Ishikawa (cell line): ENCODE measurements around the gene ARHGAP12.

Experiments
- CEBPB ChIP-seq: IDR thresholded peaks from 2 replicates; pipeline ENCODE4 v1.6.1; 2012
- CREB1 ChIP-seq: IDR thresholded peaks from 2 replicates; pipeline ENCODE4 v1.6.1; 2012; ENCODE audit warnings: low read depth
- EGR1 ChIP-seq: IDR thresholded peaks from 2 replicates; pipeline ENCODE4 v1.6.1; 2012
- EP300 ChIP-seq: IDR thresholded peaks from 2 replicates; pipeline ENCODE4 v1.6.1; 2012; ENCODE audit warnings: borderline replicate concordance
- FOXM1 ChIP-seq: IDR thresholded peaks from 2 replicates; pipeline ENCODE4 v1.6.1; 2012; ENCODE audit warnings: low read depth, borderline replicate concordance
- MAX ChIP-seq: IDR thresholded peaks from 2 replicates; pipeline ENCODE4 v1.6.1; 2012
- NFIC ChIP-seq: IDR thresholded peaks from 2 replicates; pipeline ENCODE4 v1.6.1; 2012
- RAD21 ChIP-seq: IDR thresholded peaks from 2 replicates; pipeline ENCODE4 v1.6.1; 2012; ENCODE audit warnings: low read depth
- TAF1 ChIP-seq: IDR thresholded peaks from 2 replicates; pipeline ENCODE4 v1.6.1; 2012; ENCODE audit warnings: low read depth, mild to moderate bottlenecking
- TCF12 ChIP-seq: IDR thresholded peaks from 2 replicates; pipeline ENCODE4 v1.6.1; 2012; ENCODE audit warnings: low read depth
- TEAD4 ChIP-seq: IDR thresholded peaks from 2 replicates; pipeline ENCODE4 v1.6.1; 2012
- USF1 ChIP-seq: IDR thresholded peaks from 2 replicates; pipeline ENCODE4 v1.6.1; 2012
- YY1 ChIP-seq: IDR thresholded peaks from 2 replicates; pipeline ENCODE4 v1.6.1; 2012; ENCODE audit warnings: low read depth
- ZBTB7A ChIP-seq: IDR thresholded peaks from 2 replicates; pipeline ENCODE4 v1.6.1; 2012; ENCODE audit warnings: low read depth
- TF ChIP-seq, protein P1 (sequence below): IDR thresholded peaks from 2 replicates; pipeline ENCODE4 v1.6.1; 2012; ENCODE audit warnings: low read depth, mild to moderate bottlenecking

ARHGAP12 gene

GRCh38 chr10:31855033-31855432 lies 73.6 kb downstream of the ARHGAP12 start:
- TF ChIP-seq RAD21 (no peak), CEBPB (no peak), TAF1 (no peak), MAX (no peak), USF1 (no peak), NFIC (no peak)

DNA sequence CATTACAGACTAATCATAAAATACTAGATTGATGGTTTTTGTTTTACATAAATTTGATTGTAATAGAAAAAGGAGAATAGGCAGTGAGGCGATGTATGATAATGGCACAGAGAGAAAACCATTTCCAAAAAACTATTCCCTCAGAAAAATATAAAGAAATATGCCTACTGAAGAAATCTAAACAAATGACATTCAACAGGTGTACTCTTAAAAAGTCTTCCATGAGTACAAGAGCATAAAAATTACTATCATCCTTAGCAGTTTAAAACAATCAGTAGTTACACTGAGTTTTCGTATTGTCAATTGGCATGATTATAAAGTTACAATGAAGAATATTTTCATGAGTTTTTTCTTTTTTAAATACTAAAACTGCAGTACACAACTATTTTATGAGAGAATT lies 75.0 kb downstream of the ARHGAP12 start:
- TF ChIP-seq RAD21 (no peak), YY1 (no peak), EGR1 (no peak), USF1 (no peak), TAF1 (no peak), TEAD4 (no peak), NFIC (no peak), CREB1 (no peak), MAX (no peak), ZBTB7A (no peak)
- TF ChIP-seq, protein P1, sequence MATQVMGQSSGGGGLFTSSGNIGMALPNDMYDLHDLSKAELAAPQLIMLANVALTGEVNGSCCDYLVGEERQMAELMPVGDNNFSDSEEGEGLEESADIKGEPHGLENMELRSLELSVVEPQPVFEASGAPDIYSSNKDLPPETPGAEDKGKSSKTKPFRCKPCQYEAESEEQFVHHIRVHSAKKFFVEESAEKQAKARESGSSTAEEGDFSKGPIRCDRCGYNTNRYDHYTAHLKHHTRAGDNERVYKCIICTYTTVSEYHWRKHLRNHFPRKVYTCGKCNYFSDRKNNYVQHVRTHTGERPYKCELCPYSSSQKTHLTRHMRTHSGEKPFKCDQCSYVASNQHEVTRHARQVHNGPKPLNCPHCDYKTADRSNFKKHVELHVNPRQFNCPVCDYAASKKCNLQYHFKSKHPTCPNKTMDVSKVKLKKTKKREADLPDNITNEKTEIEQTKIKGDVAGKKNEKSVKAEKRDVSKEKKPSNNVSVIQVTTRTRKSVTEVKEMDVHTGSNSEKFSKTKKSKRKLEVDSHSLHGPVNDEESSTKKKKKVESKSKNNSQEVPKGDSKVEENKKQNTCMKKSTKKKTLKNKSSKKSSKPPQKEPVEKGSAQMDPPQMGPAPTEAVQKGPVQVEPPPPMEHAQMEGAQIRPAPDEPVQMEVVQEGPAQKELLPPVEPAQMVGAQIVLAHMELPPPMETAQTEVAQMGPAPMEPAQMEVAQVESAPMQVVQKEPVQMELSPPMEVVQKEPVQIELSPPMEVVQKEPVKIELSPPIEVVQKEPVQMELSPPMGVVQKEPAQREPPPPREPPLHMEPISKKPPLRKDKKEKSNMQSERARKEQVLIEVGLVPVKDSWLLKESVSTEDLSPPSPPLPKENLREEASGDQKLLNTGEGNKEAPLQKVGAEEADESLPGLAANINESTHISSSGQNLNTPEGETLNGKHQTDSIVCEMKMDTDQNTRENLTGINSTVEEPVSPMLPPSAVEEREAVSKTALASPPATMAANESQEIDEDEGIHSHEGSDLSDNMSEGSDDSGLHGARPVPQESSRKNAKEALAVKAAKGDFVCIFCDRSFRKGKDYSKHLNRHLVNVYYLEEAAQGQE: no peak

- TF ChIP-seq CREB1 (no peak), ZBTB7A (no peak), FOXM1 (no peak), TAF1 (no peak), EGR1 (no peak), TCF12 (no peak), RAD21 (no peak), CEBPB (no peak), YY1 (no peak), TEAD4 (no peak), MAX (no peak), EP300 (no peak), NFIC (no peak), USF1 (no peak)
- TF ChIP-seq, protein P1: no peak
Measured at GRCh38 chr10:31851216-31851615, 77.4 kb downstream of the ARHGAP12 start.

GRCh38 chr10:31847515-31847914 lies 81.1 kb downstream of the ARHGAP12 start:
- TF ChIP-seq CEBPB (no peak), YY1 (no peak), ZBTB7A (no peak), FOXM1 (no peak), TEAD4 (no peak), EP300 (no peak), USF1 (no peak), TAF1 (no peak)

- no peak for TF ChIP-seq NFIC
- no peak for TF ChIP-seq YY1
- TF ChIP-seq MAX: no peak
- no peak for TF ChIP-seq CEBPB
- no peak for TF ChIP-seq TEAD4
- no peak for TF ChIP-seq ZBTB7A
- no peak for TF ChIP-seq RAD21
- no peak for TF ChIP-seq USF1
- TF ChIP-seq CREB1: no peak
- no peak for TF ChIP-seq EGR1
- no peak for TF ChIP-seq TAF1
- no peak for TF ChIP-seq FOXM1
- TF ChIP-seq, protein P1: no peak
- no peak for TF ChIP-seq TCF12
Measured at GRCh38 chr10:31838709-31839108, 89.9 kb downstream of the ARHGAP12 start.
